Measurements from ENCODE around the gene BEST4.

DNA sequence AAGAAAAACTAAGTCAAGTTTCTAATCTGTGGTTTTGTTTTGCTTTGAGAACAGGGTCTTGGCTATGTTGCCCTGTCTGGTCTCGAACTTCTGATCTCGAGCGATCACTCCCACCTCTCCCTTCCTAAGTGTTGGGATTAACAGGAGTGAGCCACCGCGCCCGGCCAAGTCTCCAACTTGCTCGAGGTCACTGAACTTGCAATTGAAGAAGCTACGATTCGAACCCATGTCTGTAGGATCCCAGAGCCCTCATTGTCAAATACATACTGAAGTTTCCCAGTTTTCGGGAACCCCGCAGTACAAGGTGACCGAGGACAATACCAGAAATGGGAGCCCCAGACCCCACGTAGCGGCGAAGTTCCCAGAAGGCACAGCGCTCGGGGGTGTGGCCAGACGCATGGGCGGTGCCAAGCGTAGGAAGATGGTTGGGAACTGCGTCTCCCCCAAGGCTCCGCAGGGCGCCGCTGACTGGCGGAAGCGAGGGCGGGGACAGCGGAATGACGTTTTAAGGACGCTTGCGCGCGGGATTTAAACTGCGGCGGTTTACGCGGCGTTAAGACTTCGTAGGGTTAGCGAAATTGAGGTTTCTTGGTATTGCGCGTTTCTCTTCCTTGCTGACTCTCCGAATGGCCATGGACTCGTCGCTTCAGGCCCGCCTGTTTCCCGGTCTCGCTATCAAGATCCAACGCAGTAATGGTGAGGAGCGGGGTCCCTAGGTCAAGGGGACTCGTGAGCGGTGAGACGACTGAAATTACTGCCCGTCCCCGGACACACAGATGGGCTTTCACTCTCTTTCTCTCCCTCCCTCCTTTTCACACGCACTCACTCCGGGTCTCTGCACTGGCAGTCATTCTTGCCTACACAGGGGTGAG is 48.4 kb downstream of the BEST4 start, which contains the start of gene KIF2C:
- TF ChIP-seq CTCF (conservative IDR thresholded peaks at IDR 0.05; ENCODE audit: low read depth, low read length) (no peak), EZH2 (IDR thresholded peaks at IDR 0.05; ENCODE audit: low read length, unreplicated experiment) (no peak), EZH2phosphoT487 (IDR thresholded peaks at IDR 0.05; ENCODE audit: borderline replicate concordance, low read length) (no peak)
